GM12878 (cell line): ENCODE results near the gene ADARB1. TPM values are rescaled to one million over a fixed set of nuclear protein-coding genes. Genes with fewer than 3 reads are reported as not detected.

Experiments used
- ATAC-seq: fragments of 200-7000 bp; cut with Tn5 transposase; 3 replicates; pipeline ENCODE4 v1.9.1; 2020; ENCODE audit warnings: mild to moderate bottlenecking, moderate library complexity
- BruUV-seq: library from RNA; stranded (reverse); fragments of 400-500 nt; replicated peaks from 2 replicates; lab custom pipeline; 2021; lab: Mats Ljungman, UMichigan
- CTCF ChIA-PET: fragments of 300-600 bp; sonication (Branson Sonifier 250); formaldehyde crosslinking; extraction: SDS; loops from one replicate; lab custom pipeline; 2021; ENCODE audit warnings: inconsistent platforms; lab: Yijun Ruan, JAX
- POLR2A ChIA-PET: fragments of 350-600 bp; formaldehyde crosslinking; extraction: SDS; loops from one replicate; lab custom pipeline; 2021; ENCODE audit warnings: inconsistent platforms; lab: Charles Lee
- RAD21 ChIA-PET: fragments of 300-600 bp; sonication (Branson Sonifier 250); formaldehyde crosslinking; loops from one replicate; lab custom pipeline; 2023; ENCODE audit warnings: antibody characterized with exemption; ENCODE audit not compliant: unreplicated experiment; lab: Charles Lee
- SMC1A ChIA-PET: fragments of 300-600 bp; sonication (Branson Sonifier 250); formaldehyde crosslinking; loops from one replicate; lab custom pipeline; 2023; ENCODE audit not compliant: unreplicated experiment, uncharacterized antibody; lab: Charles Lee
- DNase-seq: peaks from one replicate; pipeline ENCODE4 v3.0.0-alpha.2; 2011; ENCODE audit warnings: low read depth, low spot score
- FAIRE-seq: peaks from 3 replicates; lab custom pipeline; 2011; peaks lifted over from hg19 to GRCh38; lab: Jason Lieb, UNC
- H2AFZ ChIP-seq: 2 replicates; pipeline ENCODE4 v1.6.0; 2011; ENCODE audit warnings: low read depth, low read length, control low read depth; ENCODE audit not compliant: control insufficient read depth
- H3K27ac ChIP-seq: 2 replicates; pipeline ENCODE4 v1.5.1; 2011; ENCODE audit warnings: control low read depth; ENCODE audit not compliant: control insufficient read depth, insufficient read depth
- H3K27me3 ChIP-seq, 2 experiments: replicated peaks in 1 of 2; 2 replicates each; pipeline versions ENCODE4 v1.6.0 to v1.6.1; 2011; ENCODE audit warnings: low read length in 1 of 2; ENCODE audit not compliant: control insufficient read depth in 2 of 2, insufficient read depth in 2 of 2
- H3K36me3 ChIP-seq, 2 experiments: 2 replicates each; pipeline ENCODE4 v1.5.1; 2011; ENCODE audit warnings: low read length in 1 of 2; ENCODE audit not compliant: control insufficient read depth in 2 of 2, insufficient read depth in 2 of 2
- H3K4me1 ChIP-seq: 2 replicates; pipeline ENCODE4 v1.6.1; 2011; ENCODE audit warnings: mild to moderate bottlenecking, low read length, moderate library complexity, mixed read lengths; ENCODE audit not compliant: control insufficient read depth, insufficient read depth
- H3K4me2 ChIP-seq: 2 replicates; pipeline ENCODE4 v1.6.0; 2011; ENCODE audit warnings: control low read depth; ENCODE audit not compliant: control insufficient read depth, insufficient read depth
- H3K4me3 ChIP-seq: fragments of 200-600 bp; sonication (generic); 2 replicates; pipeline ENCODE4 v1.5.1; 2016
- H3K79me2 ChIP-seq: 2 replicates; pipeline ENCODE4 v1.6.0; 2011; ENCODE audit warnings: low read length; ENCODE audit not compliant: control insufficient read depth, insufficient read depth
- H3K9ac ChIP-seq: 2 replicates; pipeline ENCODE4 v1.8.0; 2011; ENCODE audit warnings: low read length, control low read depth, mixed read lengths; ENCODE audit not compliant: control insufficient read depth, insufficient read depth
- H3K9me3 ChIP-seq: replicated peaks from 3 replicates; pipeline ENCODE4 v1.5.1; 2011; ENCODE audit warnings: mild to moderate bottlenecking, low read length; ENCODE audit not compliant: control insufficient read depth, insufficient read depth
- H4K20me1 ChIP-seq: 2 replicates; pipeline ENCODE4 v1.6.0; 2011; ENCODE audit not compliant: control insufficient read depth, insufficient read depth
- KDM1A ChIP-seq: fragments of 200-600 bp; sonication (generic); IDR thresholded peaks from 2 replicates; pipeline ENCODE4 v1.6.1; 2016; ENCODE audit warnings: borderline replicate concordance
- KLF5 ChIP-seq: fragments of 450-650 bp; IDR thresholded peaks from 2 replicates; pipeline ENCODE4 v1.6.1; 2014; ENCODE audit warnings: mild to moderate bottlenecking; ENCODE audit not compliant: partially characterized antibody
- MEF2A ChIP-seq: IDR thresholded peaks from 2 replicates; pipeline ENCODE4 v1.6.1; 2011; ENCODE audit warnings: low read depth, mild to moderate bottlenecking, low read length, moderate library complexity; ENCODE audit not compliant: insufficient read depth
- MYC ChIP-seq: IDR thresholded peaks from 2 replicates; pipeline ENCODE4 v1.6.1; 2011; ENCODE audit warnings: mild to moderate bottlenecking, low read length, moderate library complexity, inconsistent platforms; ENCODE audit not compliant: insufficient read depth, insufficient replicate concordance, insufficient read length, severe bottlenecking
- PKNOX1 ChIP-seq: fragments of 450-650 bp; IDR thresholded peaks from 2 replicates; pipeline ENCODE4 v1.6.1; 2016; ENCODE audit warnings: mild to moderate bottlenecking
- PML ChIP-seq: IDR thresholded peaks from 2 replicates; pipeline ENCODE4 v1.6.1; 2012; ENCODE audit warnings: low read length, inconsistent platforms
- ZNF622 ChIP-seq: fragments of 450-650 bp; IDR thresholded peaks from 2 replicates; pipeline ENCODE4 v1.6.1; 2017; ENCODE audit warnings: mild to moderate bottlenecking, inconsistent platforms
- ZSCAN29 ChIP-seq: fragments of 450-650 bp; IDR thresholded peaks from 2 replicates; pipeline ENCODE4 v1.6.1; 2017; ENCODE audit warnings: mild to moderate bottlenecking, moderate library complexity
- WGBS: methylation state at CpG from one replicate; pipeline ENCODE4 v1.1.6; 2016; ENCODE audit warnings: low lambda C conversion rate; ENCODE audit not compliant: insufficient replicate concordance, insufficient coverage; ENCODE audit errors: missing lambda C conversion rate; 5-methylcytosine and 5-hydroxymethylcytosine counted together
- in situ Hi-C: fragments of 300-500 bp; cut with MboI; formaldehyde crosslinking; loops from 9 replicates; pipeline ENCODE4 v1.14.3; 2018; ENCODE audit warnings: mixed read lengths
- intact Hi-C: fragments of 100-400 bp; cut with micrococcal nuclease; formaldehyde crosslinking; loops from one replicate; pipeline ENCODE4 v1.14.2; 2022; ENCODE audit not compliant: unreplicated experiment
- polyA plus RNA-seq, 11 experiments: library from polyadenylated mRNA; depleted of rRNA in 4 of 11; unstranded in 6 of 11; stranded (reverse) in 5 of 11; fragments of >200 nt; fragmentation: Nextera tagmentation in 4 of 11; fragmentation: Illumina TruSeq in 1 of 11; extraction: Ambion mirVana in 4 of 11; extraction: Trizol in 1 of 11; gene quantifications; 1 replicate in 1 of 11; 2 replicates in 10 of 11; pipeline versions ENCODE4 v1.2.1 to v1.2.3, GENCODE V29; 2011 to 2016; ENCODE audit warnings: inconsistent platforms in 2 of 11, missing spikeins in 2 of 11, low read depth in 1 of 11
- total RNA-seq, 4 experiments: library from RNA; depleted of rRNA in 3 of 4; stranded (reverse); fragments of >200 nt in 3 of 4; fragmentation: Illumina TruSeq in 1 of 4; extraction: Trizol in 1 of 4; gene quantifications; 2 replicates each; pipeline versions ENCODE4 v1.2.1 to v1.2.3, GENCODE V29; 2013 to 2021

The ADARB1 gene
- total and polyA plus RNA-seq, 10 of the 15 experiments (the other 5 are each of a cell fraction or from before 2014, with no cell fraction given), result 5.7 to 61.7 (median 25.3) TPM

DNA sequence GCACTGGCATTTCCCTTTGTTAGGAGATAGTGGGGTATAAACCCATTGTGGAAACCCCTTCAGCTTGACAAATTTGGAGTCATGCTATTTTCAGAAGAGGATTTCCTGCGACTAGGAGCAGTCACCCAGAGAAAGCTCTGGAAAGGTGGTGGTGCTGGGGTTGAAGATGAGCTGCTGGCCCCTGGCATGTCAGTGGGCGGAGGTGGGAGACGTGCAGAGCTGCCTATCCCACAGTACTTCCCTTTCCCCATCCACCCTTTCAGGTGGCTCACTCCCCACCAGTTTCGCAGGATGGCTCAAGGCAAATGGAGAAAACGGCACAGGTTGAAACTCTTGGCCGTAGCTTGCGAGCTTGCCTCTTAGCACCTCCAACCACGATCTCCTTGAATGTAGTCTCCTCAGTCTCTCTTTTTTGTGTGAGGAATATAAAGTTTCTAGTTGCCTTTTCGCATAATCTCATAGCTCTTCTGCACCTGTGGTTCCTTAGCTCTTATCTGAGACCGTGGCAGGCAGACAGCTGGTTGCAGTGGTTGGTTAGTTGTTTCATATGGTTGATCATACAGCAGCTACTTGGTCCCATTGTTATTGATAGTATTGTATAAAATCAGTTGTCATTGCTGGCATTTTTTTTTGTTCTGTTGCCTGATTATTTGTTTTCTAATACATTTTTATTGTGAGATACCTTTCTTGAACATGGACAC lies 48.2 kb downstream of the ADARB1 start (continued):
- TF ChIP-seq KDM1A (no peak), MEF2A (no peak), PML (no peak), PKNOX1 (no peak)

- H4K20me1 ChIP-seq, result no peaks in the 10 kb centered on the region
- no peaks in the 10 kb centered on the region for H3K36me3 ChIP-seq
- 73% methylated on average over 6 of the region's 6 CpGs for WGBS
- H3K9ac ChIP-seq, result no peak overlapping the region
- no peak for FAIRE-seq
- SMC1A ChIA-PET, result interaction anchor here (1.1 to 8.5 kb wide), 5 partner anchors 9 to 178 kb away, joined by 5 to 153 read pairs (median 13); partner anchors contain the start of gene SLX9
- intact Hi-C loops, result no loop called here
- H3K27ac ChIP-seq, result no peak overlapping the region
- H3K27me3 ChIP-seq, result no peaks in the 10 kb centered on the region; a peak in 1 of 4 replicates
- 0 out of 3 replicates have a peak, but pooled peaks have one; percentile 12 for ATAC-seq
- no peak for TF ChIP-seq PKNOX1
- no peak for TF ChIP-seq MYC
- no peak for TF ChIP-seq ZNF622
- TF ChIP-seq ZSCAN29, result no peak
- TF ChIP-seq KLF5, result no peak
- POLR2A ChIA-PET, result no interaction called here
- RAD21 ChIA-PET, result interaction anchor here (1.0 to 3.3 kb wide), 3 partner anchors 13 to 19 kb away, joined by 3 to 31 read pairs (median 17); no protein-coding TSS in a partner anchor
- CTCF ChIA-PET, result interaction anchor here (1.7 to 15.4 kb wide), 4 partner anchors 11 to 46 kb away, joined by 4 to 626 read pairs (median 31); no protein-coding TSS in a partner anchor
- in situ Hi-C loops, result no loop called here
- H3K4me2 ChIP-seq, result no peak overlapping the region
- BruUV-seq, result no TSS peak
- no peak for DNase-seq
- H3K79me2 ChIP-seq, result no peaks in the 10 kb centered on the region
- H3K9me3 ChIP-seq, result no peaks in the 10 kb centered on the region
- H3K4me3 ChIP-seq, result no peak overlapping the region
- H2AFZ ChIP-seq, result no peak overlapping the region
- peaks cover 18% of the 10 kb centered on the region for H3K4me1 ChIP-seq
These were observed 49.1 kb downstream of the ADARB1 start for GRCh38 chr21:45123440-45123839.
